GM18870 (cell line): Measurements from ENCODE around the gene PADI2.
A peak's percentile ranks its signal among the peaks of the same experiment; 100 is the strongest.

Experiments
- ATAC-seq: cut with Tn5 transposase; IDR thresholded peaks from one replicate; pipeline ENCODE4 v1.9.1; 2021; ENCODE audit warnings: moderate library complexity; ENCODE audit not compliant: unreplicated experiment

PADI2 gene

DNA sequence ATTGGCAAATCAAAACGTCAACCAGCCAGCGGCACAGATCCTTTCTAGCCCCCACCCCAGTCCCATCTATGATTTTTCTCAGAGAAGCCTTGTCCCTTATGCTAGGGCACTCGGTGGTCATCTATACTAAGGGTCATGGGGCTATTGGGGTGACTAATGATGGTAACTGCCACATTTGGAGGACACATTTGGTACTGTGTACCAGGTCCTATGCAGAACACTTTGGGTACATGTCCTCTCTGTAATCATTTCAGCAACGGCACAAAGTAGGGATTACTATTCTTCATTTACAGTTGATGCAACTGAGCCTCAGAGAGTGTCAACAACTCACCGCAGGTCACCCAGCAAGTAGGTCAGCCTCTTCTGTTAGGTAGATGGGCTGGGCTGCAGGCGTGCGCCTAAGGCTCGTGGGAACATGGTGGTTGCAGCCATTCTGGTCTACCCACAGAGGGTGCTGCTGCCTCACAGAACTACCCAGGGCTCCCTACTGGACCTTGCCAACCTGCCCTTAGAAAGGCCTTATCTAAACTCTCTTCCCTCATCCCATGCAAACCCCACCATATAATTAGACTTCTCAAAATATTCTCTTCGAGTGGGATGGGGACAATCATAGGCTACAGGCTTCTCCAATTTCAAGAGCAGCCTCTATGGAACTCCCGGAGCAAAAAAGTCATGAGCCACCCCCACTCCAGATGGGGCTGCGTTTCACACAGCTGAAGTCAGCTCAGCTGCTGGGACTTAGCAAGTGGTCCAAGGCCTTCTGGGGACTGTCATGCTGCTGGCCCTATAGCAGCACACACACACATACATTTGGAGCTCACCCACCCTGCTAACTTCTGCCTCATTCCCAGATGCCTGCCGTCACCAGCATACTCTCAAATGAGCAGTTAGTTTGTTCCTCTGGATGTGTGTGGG lies 59.6 kb downstream of the PADI2 start:
- no peak for ATAC-seq

GRCh38 chr1:17056551-17056950 lies 62.7 kb downstream of the PADI2 start:
- no peak for ATAC-seq

- no peak for ATAC-seq
Observed at GRCh38 chr1:17055801-17056200, 63.5 kb downstream of the PADI2 start.

GRCh38 chr1:17053685-17054410 lies 65.4 kb downstream of the PADI2 start, which contains the start of gene SDHB:
TSS of gene SDHB (minus strand) at chr1:17054032. CDS start at chr1:17054019, 13 bp downstream.
- ATAC-seq: peak; percentile 87

GRCh38 chr1:17053086-17053684 lies 66.1 kb downstream of the PADI2 start:
- ATAC-seq: no peak

DNA sequence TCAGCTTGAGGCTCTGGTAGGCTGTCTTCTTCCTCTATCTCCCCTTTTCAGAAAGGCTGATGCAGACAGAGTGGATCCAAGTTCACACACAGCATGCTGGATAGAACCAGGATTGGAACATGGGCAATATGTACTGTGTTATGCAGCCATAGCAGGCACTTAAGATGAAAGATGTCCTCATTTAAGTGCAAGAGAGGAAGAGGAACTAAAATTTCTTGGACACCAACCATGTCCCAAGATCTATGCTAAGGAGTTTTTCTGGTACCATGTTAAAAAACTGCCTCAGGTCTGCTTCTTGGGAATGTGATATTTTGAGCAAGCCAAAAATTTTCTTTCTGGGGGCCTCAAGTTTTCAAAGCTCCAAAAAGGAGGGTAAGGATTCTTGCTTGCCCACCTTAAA lies 66.6 kb downstream of the PADI2 start:
- ATAC-seq: no peak

DNA sequence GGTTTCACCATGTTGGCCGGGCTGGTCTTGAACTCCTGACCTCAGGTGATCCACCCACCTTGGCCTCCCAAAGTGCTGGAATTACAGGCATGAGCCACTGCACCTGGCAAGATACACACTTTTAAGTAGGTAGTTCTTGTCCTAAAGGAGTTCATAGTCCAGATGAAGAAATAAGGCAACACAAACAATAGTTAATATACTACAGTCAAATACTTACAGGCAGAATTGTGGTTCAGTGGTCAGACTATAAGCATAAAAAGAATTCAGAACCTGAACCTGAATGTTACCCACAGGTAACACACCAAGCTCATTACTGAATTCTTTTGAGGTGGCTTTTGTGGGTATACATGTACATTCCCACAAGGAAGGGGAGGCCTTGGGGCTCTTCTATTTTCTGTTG lies 67.2 kb downstream of the PADI2 start:
- no peak for ATAC-seq

DNA sequence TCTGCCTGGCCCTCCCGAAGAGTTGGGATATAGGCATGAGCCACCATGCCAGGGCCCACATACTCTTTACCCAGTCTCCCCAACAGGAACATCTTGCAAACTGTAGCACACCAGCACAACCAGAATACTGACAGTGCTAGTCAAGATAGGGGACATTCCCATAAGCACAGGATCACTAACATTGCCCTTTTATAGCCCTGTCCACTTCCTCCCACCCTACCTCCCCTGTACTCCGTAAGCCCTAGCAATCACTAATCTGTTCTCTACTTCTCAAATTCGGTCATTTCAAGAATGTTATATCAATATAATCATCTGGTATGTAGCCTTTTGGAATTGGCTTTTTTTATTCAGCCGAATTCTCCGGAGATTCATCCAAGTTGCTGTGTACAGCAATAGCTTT lies 71.3 kb downstream of the PADI2 start:
- ATAC-seq: no peak

GRCh38 chr1:17046334-17046657 lies 73.0 kb downstream of the PADI2 start:
- ATAC-seq: no peak

DNA sequence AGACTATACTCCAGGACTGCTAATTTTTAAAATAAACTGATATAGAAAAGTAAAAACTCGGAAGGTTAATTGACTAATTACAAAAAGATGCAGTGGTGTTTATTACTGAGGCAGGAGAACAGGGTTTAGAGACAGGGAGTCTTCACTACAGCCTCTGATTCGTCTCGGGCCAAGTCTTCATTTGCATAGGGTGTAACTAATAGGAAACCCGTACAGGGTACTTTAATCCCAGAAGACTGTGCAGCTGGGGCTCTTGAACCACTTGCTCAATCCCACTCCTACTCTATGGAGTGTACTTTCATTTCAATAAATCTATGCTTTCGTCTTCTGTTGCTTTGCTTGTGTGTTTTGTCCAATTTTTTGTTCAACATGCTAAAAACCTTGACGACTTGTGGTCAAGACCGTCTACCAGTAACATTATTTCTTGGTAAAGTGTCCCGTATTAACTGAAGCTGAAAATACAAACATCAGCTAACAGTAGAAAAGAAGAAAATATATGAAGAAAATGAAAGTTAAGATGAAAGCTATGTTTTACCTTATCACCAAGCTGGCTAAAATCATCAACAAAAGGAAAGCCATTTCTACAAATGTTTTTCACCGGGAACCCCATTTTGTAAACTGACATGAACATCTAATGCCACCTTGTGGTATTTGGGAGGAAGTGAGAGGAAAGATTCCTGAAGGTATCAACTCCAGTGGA lies 73.5 kb downstream of the PADI2 start:
- no peak for ATAC-seq

- ATAC-seq: no peak
Observed at GRCh38 chr1:17045150-17045549, 74.1 kb downstream of the PADI2 start.

DNA sequence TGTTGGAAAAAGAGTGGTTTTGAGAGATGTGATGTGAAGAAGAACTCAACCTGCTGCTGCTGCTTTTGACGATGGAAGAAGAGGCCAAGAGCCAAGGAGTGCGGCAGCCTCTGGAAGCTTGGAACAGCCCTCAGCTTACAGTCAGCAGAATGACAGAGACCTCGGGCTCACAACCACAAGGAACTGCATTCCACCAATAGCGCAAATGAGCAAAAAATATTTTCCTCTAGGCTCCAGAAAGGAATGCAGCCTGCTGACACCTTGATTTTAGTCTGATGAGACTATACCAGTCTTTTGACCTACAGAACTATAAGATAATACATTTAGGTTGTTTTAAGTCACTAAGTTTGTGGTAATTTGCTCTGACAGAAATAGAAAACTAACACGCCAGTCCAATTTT lies 75.6 kb downstream of the PADI2 start:
- ATAC-seq: no peak

DNA sequence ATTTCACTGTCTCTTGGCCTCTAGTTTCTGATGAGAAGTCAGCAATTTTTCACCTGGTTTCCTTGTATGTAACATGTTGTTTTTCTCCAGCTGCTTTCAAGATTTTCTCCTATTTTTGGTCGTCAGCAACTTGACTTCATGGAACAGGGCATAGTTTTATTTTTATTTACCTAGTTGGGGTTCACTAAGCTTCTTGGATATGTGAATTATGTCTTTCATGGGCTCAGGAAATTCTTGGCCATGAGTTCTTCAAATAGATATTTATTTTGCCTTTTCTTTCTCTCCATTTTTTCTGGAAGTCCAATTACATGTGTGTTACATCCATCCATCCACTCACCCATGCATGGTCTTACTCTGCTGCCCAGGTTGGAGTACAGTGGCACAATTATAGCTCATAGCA lies 79.1 kb downstream of the PADI2 start:
- ATAC-seq: no peak

DNA sequence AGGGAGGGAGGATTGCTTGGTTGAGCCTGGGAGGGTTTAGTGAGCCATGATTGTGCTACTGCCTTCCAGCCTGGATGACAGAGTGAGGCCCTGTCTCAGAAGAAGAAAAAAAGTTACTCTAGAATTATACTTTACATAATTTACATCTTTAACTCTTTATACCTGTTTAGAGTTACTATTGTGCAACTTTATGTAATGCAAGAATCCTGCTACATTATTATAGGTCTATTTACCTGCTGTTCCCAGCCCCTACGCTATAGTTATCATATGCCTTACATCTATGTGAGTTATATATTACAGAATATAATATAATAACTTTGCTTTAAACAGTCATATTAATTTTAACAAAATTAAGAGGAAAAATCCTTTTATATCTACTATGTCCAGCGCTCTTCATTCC lies 79.7 kb downstream of the PADI2 start:
- ATAC-seq: no peak

DNA sequence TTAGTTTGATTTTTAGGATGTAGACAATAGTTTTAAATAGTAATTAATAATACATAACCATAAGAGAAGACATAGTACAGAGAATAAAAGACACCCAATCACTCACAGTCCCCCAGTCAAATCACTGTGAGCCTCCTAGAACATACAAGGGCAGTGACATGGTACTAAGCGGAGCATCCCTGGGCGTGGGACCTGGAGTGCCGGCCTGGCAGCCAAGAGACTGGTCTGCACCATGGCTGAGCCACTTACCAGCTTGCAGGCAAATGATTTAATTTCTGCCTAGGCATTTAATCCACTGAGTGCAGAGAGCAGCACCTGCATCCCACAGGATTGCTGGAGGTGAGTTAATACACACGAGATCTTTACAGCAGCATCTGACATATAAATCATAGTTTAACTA lies 85.8 kb downstream of the PADI2 start:
- no peak for ATAC-seq

- ATAC-seq: no peak
Observed at GRCh38 chr1:17032741-17033140, 86.5 kb downstream of the PADI2 start.

DNA sequence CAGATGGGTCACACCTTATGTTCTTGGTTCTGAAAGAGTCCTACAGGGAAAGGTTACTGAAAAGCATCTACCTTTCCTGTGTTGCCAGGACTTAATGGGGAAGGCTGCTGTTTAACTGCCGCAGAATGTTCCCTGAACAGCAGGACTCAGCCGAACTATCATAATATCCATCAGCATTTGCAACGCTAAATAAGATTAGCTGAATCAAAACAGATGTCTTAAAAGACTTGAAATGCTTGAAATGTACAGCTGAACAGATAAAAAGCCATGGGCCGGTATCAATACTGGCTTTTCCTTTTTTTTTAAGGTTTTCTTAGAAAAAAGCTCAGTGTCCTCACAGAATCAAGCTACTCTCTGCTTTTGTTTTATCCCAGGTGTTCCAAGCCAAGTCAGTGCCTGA lies 87.8 kb downstream of the PADI2 start:
- no peak for ATAC-seq

GRCh38 chr1:17030206-17030605 lies 89.0 kb downstream of the PADI2 start:
- no peak for ATAC-seq

- no peak for ATAC-seq
Observed at GRCh38 chr1:17028662-17029188, 90.5 kb downstream of the PADI2 start.

- ATAC-seq: no peak
Observed at GRCh38 chr1:17027900-17028299, 91.4 kb downstream of the PADI2 start.

DNA sequence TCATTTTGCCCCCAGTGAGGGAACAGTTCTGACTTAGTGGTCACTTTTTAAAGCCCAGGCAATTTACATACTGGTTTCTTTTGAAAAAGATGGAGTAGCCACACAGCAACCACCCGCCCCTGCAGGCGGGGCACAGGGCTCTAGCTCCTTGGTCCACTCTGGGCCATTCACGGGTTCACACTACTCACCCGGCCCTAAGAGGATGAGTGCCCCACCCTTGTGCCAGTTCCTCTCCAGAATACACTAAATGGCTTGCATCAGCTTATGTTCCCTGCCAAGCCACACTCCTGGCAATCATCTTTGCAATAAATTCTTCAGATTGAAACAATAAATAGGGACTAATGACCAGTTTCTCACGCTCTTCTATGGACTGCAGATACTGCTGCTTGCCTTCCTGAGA lies 91.8 kb downstream of the PADI2 start:
- no peak for ATAC-seq
